Measurements from ENCODE around the gene SMIM21.

The SMIM21 gene

GRCh38 chr18:75441896-75442295, 14.4 kb upstream of the SMIM21 start:
- no peaks in the 10 kb centered on the region for H3K4me1 Mint-ChIP-seq
- no peak for ATAC-seq
- peaks cover 24% of the 10 kb centered on the region for H3K27me3 Mint-ChIP-seq
- no peaks in the 10 kb centered on the region for H3K36me3 Mint-ChIP-seq
- no peak overlapping the region for H3K27ac Mint-ChIP-seq
- no peak overlapping the region for H3K4me3 Mint-ChIP-seq
- no peaks in the 10 kb centered on the region for H3K9me3 Mint-ChIP-seq

- no peaks in the 10 kb centered on the region for H3K36me3 Mint-ChIP-seq
- no peak for ATAC-seq
- no peaks in the 10 kb centered on the region for H3K4me1 Mint-ChIP-seq
- H3K4me3 Mint-ChIP-seq: no peak overlapping the region
- H3K9me3 Mint-ChIP-seq: no peaks in the 10 kb centered on the region
- peaks cover 23% of the 10 kb centered on the region for H3K27me3 Mint-ChIP-seq
- H3K27ac Mint-ChIP-seq: no peak overlapping the region
Observed at GRCh38 chr18:75439348-75439747, 11.8 kb upstream of the SMIM21 start.

- no peaks in the 10 kb centered on the region for H3K4me1 Mint-ChIP-seq
- no peak overlapping the region for H3K27ac Mint-ChIP-seq
- no peaks in the 10 kb centered on the region for H3K9me3 Mint-ChIP-seq
- no peak overlapping the region for H3K4me3 Mint-ChIP-seq
- no peaks in the 10 kb centered on the region for H3K36me3 Mint-ChIP-seq
- ATAC-seq: no peak
- H3K27me3 Mint-ChIP-seq: peaks cover 18% of the 10 kb centered on the region
Observed at GRCh38 chr18:75438891-75439290, 11.4 kb upstream of the SMIM21 start.

- H3K27me3 Mint-ChIP-seq: peaks cover 13% of the 10 kb centered on the region
- H3K9me3 Mint-ChIP-seq: no peaks in the 10 kb centered on the region
- no peak for ATAC-seq
- H3K27ac Mint-ChIP-seq: no peak overlapping the region
- no peaks in the 10 kb centered on the region for H3K4me1 Mint-ChIP-seq
- H3K4me3 Mint-ChIP-seq: no peak overlapping the region
- H3K36me3 Mint-ChIP-seq: no peaks in the 10 kb centered on the region
Observed at GRCh38 chr18:75437979-75438378, 10.5 kb upstream of the SMIM21 start.

GRCh38 chr18:75433098-75433497, 5.6 kb upstream of the SMIM21 start:
- H3K36me3 Mint-ChIP-seq: no peaks in the 10 kb centered on the region
- ATAC-seq: no peak
- H3K27ac Mint-ChIP-seq: no peak overlapping the region
- H3K27me3 Mint-ChIP-seq: peaks cover 18% of the 10 kb centered on the region
- no peaks in the 10 kb centered on the region for H3K4me1 Mint-ChIP-seq
- H3K9me3 Mint-ChIP-seq: no peaks in the 10 kb centered on the region
- no peak overlapping the region for H3K4me3 Mint-ChIP-seq

GRCh38 chr18:75429975-75430374, 2.5 kb upstream of the SMIM21 start:
- H3K9me3 Mint-ChIP-seq: no peaks in the 10 kb centered on the region
- peaks cover 25% of the 10 kb centered on the region for H3K27me3 Mint-ChIP-seq
- H3K27ac Mint-ChIP-seq: no peak overlapping the region
- no peak for ATAC-seq
- H3K4me3 Mint-ChIP-seq: no peak overlapping the region
- H3K36me3 Mint-ChIP-seq: no peaks in the 10 kb centered on the region
- H3K4me1 Mint-ChIP-seq: no peaks in the 10 kb centered on the region

- no peaks in the 10 kb centered on the region for H3K36me3 Mint-ChIP-seq
- ATAC-seq: no peak
- no peaks in the 10 kb centered on the region for H3K9me3 Mint-ChIP-seq
- H3K4me3 Mint-ChIP-seq: no peak overlapping the region
- H3K4me1 Mint-ChIP-seq: no peaks in the 10 kb centered on the region
- peaks cover 31% of the 10 kb centered on the region for H3K27me3 Mint-ChIP-seq
- no peak overlapping the region for H3K27ac Mint-ChIP-seq
Observed at GRCh38 chr18:75428490-75428889, 987 bp upstream of the SMIM21 start.

- Mint-ChIP-seq H3K9me3 (no peaks in the 10 kb centered on the region), H3K27me3 (peaks cover 20% of the 10 kb centered on the region), H3K27ac (no peak overlapping the region), H3K36me3 (no peaks in the 10 kb centered on the region), H3K4me1 (no peaks in the 10 kb centered on the region), H3K4me3 (no peak overlapping the region)
- no peak for ATAC-seq
Observed at GRCh38 chr18:75422341-75422910, 5.1 kb downstream of the SMIM21 start.

- Mint-ChIP-seq H3K9me3 (no peaks in the 10 kb centered on the region), H3K4me1 (no peaks in the 10 kb centered on the region), H3K36me3 (no peaks in the 10 kb centered on the region), H3K27me3 (peaks cover 20% of the 10 kb centered on the region), H3K27ac (no peak overlapping the region), H3K4me3 (no peak overlapping the region)
- no peak for ATAC-seq
Observed at GRCh38 chr18:75421656-75422055, 5.8 kb downstream of the SMIM21 start.

GRCh38 chr18:75418293-75419005, 9.1 kb downstream of the SMIM21 start:
- Mint-ChIP-seq H3K27ac (no peak overlapping the region), H3K4me3 (no peak overlapping the region), H3K27me3 (peaks cover 8% of the 10 kb centered on the region), H3K4me1 (no peaks in the 10 kb centered on the region), H3K9me3 (no peaks in the 10 kb centered on the region), H3K36me3 (no peaks in the 10 kb centered on the region)
- no peak for ATAC-seq

- Mint-ChIP-seq H3K27me3 (peaks cover 22% of the 10 kb centered on the region), H3K4me1 (no peaks in the 10 kb centered on the region), H3K27ac (no peak overlapping the region), H3K4me3 (no peak overlapping the region), H3K36me3 (no peaks in the 10 kb centered on the region), H3K9me3 (no peaks in the 10 kb centered on the region)
- ATAC-seq: no peak
Observed at GRCh38 chr18:75410611-75411010, 16.9 kb downstream of the SMIM21 start.

GRCh38 chr18:75409806-75410205, 17.7 kb downstream of the SMIM21 start:
- H3K36me3 Mint-ChIP-seq: no peaks in the 10 kb centered on the region
- H3K27me3 Mint-ChIP-seq: peaks cover 25% of the 10 kb centered on the region
- no peak for ATAC-seq
- no peak overlapping the region for H3K4me3 Mint-ChIP-seq
- no peak overlapping the region for H3K27ac Mint-ChIP-seq
- H3K9me3 Mint-ChIP-seq: no peaks in the 10 kb centered on the region
- H3K4me1 Mint-ChIP-seq: no peaks in the 10 kb centered on the region

GRCh38 chr18:75408554-75409506, 18.7 kb downstream of the SMIM21 start:
- Mint-ChIP-seq H3K27me3 (peaks cover 32% of the 10 kb centered on the region), H3K4me1 (no peaks in the 10 kb centered on the region), H3K4me3 (no peak overlapping the region), H3K9me3 (no peaks in the 10 kb centered on the region), H3K27ac (no peak overlapping the region), H3K36me3 (no peaks in the 10 kb centered on the region)
- ATAC-seq: no peak

GRCh38 chr18:75407468-75408437, 19.8 kb downstream of the SMIM21 start:
- peaks cover 32% of the 10 kb centered on the region for H3K27me3 Mint-ChIP-seq
- no peak for ATAC-seq
- H3K4me1 Mint-ChIP-seq: no peaks in the 10 kb centered on the region

More at GRCh38 chr18:75407468-75408437, 19.8 kb downstream of the SMIM21 start:
- H3K9me3 Mint-ChIP-seq: no peaks in the 10 kb centered on the region
- H3K36me3 Mint-ChIP-seq: no peaks in the 10 kb centered on the region
- H3K27ac Mint-ChIP-seq: no peak overlapping the region
- H3K4me3 Mint-ChIP-seq: no peak overlapping the region
